Dermis microvascular lymphatic vessel endothelial cell (primary cell): ENCODE data around the gene GPR89A. TPM values are rescaled to one million over a fixed set of nuclear protein-coding genes. Genes with fewer than 3 reads are reported as not detected.
"Not testable (repeated sequence)": the region's sequence is repeated elsewhere in the genome, so short reads cannot be mapped to it uniquely, and the experiment has no call there.

Experiments
- DNase-seq, 2 donors: peaks; one replicate each; pipeline versions ENCODE4 v3.0.0 to v3.0.0-alpha.2; 2010; ENCODE audit warnings: low read depth in 2 of 2
- total RNA-seq: library from RNA; depleted of rRNA; stranded (reverse); fragments of >200 nt; gene quantifications from 2 replicates; pipeline ENCODE4 v1.2.1, GENCODE V29; 2014

Gene GPR89A
- total RNA-seq, 1 donor from 2014 or later: 17.5 TPM

DNA sequence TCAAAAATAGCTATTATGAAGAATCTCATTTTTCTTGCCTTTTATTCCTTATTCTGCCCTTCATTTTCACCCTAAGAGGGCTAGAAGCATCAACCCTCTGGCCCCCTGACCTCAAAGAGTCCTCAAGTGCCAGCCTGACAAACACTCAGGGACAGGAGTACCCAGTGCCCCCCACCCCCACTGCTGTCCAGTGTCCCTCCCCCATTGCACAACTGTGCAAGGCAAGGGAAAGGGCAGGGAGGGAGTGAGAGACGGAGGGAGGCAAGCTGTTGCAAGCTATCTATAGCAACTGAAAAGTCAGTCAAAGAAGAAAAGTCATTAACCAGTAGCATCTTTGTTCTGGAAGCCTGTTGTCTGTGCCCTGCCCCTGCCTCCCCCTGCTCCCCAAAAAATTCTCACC, 78.3 kb downstream of the GPR89A start:
- DNase-seq: not testable (repeated sequence)

DNA sequence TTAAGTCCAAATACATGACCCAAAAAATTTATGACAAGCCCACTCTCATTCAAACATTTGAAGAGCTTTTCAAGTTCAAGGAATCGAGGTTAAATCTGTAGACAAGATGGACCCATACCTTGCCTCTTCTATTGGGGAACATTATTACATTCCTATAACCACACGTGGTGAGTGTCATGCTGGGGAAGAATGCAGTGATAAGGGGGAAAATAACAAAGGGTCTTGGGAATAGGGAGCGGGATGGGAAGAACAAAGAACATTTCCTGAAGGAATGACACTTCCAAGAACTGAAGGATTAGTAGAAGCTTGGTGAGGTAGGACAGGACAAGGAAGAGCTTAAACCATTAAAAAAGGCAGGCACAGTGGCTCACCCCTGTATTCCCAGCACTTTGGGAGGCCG, 80.5 kb downstream of the GPR89A start:
- no peak for DNase-seq

DNA sequence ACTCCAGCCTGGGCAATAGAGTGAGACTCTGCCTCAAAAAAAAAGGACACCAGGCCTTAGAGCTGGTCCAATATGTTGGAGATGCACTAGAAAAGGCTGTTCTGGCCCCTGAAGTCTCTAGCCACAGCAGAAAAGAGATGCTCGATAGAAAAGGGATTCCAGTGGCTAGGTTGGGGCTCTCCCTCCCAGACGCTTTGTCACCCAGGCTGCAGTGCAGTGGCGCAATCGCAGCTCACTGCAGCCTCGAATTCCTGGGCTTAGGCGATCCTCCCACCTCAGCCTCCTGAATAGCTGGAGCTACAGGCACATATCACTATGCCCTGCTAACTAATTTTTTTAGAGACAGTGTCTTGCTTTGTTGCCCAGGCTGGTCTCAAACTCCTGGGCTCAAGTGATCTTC, 81.1 kb downstream of the GPR89A start:
- no peak for DNase-seq

DNA sequence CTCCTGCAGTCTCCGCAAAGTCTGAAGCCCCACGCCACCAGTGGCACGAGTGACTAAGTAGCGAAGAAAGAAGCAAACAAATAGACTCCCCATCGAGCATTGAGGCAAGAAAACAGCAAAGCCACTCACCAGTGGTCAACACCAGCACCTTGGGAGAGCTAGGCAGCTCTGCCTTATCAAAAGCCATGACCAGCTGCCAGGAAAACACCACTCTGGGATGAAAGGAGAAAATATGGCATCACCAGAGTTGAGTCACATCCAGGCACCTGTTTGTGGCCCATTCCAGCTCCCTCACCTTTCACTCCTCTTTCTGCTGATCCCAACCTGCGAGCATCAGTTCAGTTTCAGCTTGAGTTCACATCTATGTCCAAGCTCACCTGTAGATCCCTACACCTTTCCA, 82.1 kb downstream of the GPR89A start:
- DNase-seq: no peak

DNA sequence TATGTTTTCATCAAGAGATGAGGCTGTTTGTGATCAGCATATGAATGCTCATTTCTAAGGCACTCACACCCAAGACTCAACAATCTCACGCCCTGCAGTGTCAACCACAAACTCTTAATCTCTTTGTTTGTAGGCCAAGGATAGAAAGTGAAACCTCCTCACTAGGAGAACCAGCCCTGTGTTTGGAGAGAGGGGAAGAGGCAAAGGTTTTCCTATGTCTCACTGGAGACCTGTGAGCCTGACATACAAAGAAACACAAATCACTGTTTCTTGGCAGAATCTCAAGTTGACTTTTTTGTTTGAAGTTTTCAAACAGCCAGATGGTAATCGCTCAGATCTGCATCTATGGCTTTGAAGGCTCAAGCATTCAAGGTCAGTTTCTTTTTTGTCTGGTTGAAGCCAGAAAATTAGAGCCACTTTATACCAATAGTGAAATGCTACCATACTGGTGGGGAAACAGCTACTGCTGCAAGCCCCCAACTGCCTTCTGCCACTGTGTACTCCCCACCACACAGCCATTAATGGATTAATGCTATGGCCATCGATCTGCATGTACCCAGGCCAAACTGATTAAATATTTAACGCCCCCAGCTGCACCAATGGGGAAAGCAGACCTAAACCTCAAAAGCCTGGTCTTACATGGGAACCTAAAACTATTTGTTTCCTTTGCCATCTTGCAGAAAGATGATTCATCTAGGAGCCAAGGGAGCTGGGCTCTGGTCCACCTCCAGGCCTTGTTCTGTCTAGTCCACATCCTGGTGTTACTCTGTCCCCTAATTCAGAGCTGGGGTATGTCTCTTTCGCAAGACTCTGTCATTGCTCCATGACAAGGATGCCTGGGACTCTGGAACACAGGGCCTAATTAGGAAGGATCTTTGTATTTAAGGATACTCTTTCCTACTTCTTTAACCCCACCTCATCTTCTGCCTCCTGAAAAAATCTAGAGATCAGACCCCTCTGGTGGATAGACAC, 83.1 kb downstream of the GPR89A start:
- DNase-seq: peak in 1 of 2 donors; percentile 21

DNA sequence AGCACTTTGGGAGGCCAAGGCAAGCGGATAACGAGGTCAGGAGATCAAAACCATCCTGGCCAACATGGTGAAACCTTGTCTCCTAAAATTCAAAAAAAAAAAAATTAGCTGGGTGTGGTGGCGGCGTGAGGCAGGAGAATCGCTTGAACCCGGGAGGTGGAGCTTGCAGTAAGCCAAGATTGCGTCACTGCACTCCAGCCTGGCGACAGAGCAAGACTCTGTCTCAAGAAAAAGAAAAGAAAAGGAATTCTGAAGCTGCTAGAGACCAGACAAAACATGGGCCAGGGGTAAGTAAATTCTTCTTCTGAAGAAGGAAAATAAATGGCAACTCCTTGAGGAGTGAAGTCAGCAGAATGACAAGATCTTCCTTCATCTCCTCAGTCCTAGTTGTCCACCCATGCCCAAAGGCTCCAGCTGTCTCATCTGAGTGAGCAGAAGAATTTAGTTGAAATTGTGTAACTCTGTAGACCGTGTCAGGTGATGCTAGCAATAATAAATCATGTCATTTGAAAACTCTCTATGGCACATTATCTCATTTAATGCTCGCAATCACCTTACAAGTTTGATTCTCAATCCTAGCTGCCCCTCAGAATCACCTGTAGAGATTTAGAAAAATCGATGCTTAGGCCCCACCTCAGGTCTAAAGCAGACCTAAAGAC, 85.1 kb downstream of the GPR89A start:
- no peak for DNase-seq

DNA sequence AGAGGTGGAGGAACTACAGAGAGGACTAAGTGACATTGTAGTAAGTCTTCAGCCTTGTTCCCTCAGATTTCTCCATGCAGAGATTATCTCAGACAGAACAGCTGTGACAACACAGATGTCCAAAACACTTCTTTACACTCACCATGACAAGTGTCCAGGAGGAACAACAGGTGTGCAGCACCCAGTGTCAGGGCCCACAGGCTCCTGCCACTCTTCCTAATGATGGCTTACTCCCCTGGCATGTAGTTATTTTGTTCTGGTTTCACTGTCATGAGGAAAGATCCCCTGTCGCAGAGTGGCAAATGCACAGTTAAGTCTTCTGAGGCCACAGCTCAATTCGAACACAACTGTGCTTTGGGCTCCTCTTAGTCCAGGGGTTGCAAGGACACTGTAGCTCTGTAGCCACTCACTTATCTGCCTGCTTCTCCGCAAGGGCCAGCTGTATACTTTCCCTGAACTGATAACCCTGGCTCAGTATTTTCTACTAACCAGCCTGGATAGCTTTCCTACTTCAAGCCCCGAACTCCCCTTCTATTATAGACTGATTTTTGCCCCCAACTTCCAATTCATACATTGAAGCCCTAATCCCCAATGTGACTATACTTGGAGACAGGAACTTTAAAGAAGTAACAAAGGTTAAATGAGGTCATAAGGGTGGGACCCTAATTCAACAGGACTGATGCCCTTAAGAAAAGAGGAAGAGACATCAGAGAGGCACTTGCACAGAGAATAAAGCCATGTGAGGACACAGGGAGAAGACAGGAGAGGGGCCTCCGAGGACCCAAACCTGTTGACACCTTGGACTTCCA, 88.2 kb downstream of the GPR89A start:
- no peak for DNase-seq

DNA sequence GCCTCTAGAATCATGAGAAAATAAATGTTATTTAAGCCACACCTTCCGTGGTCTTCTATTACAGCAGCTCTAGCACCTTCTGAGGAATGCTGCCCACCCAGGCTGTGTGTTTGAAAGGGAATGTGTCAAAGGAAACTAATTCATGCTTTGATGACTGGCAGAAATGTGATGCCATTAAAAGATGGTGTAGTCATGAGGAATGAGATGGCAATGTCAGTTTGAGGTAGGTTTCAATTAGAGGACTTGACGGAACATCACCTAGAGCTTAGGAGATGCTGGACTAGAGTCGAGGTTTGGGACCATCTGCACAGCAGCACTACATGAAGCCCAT, 88.8 kb downstream of the GPR89A start:
- DNase-seq: no peak

DNA sequence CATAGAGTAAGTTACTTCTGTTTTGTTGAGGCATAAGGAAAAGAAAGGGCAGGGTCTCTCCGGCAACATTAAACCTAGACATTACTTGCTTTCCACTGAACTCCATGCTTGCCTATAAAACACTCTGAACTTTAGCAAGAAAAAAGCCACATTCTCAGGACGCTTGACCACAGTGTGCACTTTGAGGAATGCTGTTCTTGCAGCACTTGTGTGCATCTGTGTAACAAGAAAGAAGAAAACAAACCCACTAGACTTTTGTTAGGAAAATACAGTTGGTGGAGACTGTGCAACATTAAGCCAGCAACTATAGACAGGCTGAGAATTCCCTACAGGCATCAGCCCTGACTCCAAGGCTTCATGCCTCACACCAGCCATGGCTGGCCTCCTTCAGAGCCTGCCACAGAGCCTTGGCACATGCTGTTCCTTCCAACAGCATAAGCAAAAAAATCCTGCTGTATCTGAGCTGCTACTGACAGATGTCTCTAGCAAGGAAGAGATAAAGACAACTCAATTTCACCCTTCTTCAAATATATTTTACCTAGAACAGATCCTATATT, 93.6 kb downstream of the GPR89A start:
- DNase-seq: no peak

DNA sequence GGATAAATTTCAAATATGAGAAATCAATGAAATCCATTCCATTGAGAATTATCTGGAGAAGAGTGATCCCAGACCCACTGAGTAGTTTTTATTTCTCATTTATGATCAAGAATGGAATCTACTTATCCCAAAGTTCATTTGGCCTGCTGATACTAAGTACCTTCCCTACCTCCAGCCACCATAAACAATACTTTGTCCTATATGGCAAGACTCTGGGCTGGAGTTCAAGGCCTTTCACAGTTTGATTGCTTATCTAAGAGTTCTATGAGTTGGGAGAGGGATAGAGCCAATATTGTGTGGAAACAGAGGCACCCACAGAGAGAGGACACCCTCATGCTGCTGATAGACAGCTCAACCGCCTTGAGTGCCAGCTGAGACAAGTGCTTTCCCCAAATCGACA, 94.3 kb downstream of the GPR89A start:
- no peak for DNase-seq

DNA sequence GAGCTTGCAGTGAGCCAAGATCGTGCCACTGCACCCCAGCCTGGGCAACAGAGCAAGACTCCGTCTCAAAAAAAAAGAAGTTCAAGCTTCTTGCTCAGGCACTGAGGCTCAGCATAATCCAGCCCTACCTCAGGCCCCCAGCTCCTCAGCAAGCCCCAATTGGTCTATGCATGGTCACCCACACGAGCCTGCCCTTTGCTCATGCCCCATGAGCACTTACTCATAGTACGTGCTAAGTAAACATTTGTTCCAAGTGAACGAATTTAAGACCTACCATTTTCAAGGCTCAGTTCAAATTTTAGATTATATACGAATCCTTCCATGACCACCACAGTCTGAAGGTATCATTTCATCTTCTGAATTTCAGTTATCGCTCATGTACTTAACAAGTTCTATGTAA, 95.0 kb downstream of the GPR89A start:
- no peak for DNase-seq

DNA sequence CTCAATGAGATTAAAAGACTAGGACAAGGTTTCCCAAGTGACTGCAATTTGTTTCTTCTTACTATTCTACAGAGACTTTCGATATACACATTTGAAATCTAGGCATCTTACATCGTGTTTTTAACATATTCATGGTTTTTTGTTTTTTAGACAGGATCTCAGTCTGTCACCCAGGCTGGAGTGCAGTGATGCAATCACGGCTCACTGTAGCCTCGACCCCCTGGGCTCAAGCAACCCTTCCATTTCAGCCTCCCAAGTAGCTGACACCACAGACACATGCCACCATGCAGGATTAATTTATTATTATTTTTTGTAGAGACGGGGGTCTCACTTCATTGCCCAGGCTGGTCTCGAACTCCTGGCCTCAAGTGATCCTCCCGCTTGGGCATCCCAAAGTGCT, 97.8 kb downstream of the GPR89A start:
- DNase-seq: no peak

DNA sequence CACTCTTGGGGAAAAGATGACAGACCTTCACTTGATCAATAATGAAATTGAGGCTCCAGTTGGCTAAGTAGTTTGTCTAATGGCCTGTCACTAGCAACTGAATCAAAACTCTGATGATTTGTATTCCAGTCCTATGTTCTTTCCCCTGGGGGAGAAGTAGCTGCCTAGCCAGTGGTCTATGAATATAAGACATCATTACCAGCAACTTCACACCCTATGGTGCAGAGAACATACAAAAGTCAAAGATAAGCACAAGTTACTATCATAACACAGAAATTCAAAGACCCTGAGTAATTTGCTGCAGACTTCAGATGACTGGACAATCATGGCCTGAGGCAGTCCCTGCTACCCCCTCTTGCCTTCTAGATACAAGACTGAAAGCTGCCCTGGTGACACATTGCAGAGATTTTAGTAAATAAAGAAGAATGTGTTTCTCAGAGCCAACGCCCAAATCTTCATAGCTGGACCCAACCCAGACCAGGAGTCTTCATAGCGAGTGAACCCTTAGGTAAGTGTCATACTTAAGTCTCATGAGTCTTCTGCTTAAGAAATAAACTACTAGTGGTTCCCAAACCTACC, 98.4 kb downstream of the GPR89A start:
- DNase-seq: no peak

DNA sequence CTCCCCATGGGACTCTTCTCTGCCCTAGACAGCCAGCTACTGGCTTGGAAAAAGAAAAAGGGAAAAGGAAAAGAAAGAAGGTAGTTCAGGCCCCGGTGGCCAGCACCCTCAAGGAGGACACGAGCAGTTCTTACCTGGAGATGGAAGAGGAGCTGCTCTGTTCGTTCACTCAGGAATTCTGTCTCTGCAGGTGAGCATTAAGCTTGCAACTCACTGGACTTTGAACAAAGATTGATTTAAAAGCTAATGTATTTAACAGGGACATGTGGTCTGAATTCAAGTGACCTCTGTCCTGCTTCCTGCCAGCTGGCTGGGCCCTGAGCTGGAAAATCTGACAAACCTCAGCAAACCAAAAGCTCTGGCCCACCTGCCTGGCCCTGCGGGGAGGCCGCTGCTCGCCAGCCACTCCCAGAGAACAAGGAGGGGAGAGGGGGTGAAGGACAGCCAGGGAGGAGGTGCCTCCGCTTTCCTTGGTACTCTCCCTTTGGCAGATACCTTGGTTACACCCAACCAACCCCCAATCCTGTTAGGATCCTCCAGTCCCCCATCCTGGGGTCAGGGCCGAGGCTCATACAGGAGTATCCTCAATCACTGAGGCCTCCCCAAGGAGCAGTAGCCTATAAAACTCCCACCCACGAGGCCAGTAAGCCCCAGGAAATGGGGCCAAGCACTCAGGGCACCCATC, 99.5 kb downstream of the GPR89A start, which contains the start of gene PDZK1:
Gene PDZK1 (minus strand): TSS at position 186 of the 685 bp plus-strand sequence. CDS start 19,347 bp downstream, outside the sequence.
- no peak for DNase-seq

DNA sequence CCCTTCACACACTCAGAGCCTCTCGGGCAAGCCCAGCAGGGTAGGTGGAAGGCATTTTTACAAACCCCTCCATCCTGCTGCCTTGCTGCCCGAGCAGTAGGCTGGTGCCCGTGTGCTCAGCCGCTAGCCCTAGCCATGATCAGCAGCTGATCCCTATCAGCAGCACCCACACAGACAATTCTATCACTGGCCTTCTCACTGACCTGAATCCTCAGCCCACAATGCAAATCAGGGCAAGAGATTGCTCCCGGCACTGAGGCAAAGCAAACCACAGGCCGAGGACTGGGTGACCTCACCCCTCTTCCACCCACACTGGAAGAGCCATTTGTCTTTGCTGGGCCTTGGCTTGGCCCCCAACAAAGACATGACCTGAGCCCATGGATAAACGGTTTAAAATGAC, 100.3 kb downstream of the GPR89A start:
- no peak for DNase-seq

DNA sequence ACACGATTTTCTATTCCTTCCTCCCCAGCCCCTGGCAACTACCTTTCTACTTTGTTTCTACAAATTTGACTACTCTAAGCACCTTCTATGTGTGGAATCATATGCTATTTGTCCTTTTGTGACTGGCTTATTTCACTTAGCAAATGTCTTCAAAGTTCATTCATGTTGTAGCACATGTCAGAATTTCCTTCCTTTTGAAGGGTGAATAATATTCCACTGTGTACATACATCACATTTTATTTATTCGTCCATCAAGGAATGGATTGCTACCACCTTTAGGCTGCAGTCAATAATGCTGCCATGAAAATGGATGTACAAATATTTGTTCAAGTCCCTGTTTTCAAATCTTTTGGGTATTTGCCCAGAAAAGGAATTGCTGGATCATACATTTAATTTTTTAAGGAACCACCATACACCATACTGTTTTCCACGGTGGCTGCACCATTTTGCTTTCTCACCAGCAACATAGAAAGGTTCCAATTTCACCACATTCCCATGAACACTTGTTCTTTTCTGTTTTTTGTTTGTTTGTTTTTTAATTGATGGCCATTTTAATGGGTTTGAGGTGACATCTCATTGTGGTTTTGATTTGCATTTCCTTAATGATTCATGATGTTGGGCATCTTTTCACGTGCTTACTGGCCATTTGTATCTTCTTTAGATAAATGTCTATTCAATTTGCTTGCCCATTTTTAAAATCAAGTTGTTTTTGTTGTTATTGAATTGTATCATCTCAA, 102.7 kb downstream of the GPR89A start:
- DNase-seq: no peak

DNA sequence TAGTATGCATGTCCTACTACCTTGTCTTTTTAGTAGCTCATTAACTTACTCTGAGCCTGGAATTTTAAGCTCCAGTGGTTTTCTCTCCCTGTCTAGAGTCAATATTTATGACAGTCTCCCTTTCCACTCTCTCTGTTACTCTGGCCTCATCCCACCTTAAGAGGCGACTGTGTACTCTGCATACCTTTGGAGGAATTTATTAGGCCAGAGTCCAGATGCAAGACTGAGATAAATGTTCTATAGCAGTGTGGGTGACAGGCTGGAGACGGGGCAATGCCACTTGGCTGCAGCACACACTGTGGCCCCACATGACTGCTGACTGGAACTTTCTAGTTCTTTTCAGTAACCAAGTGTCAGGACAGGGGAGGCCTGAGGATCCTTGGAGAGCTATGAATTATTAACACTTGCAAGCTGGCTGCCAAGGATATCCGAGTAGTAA, 103.4 kb downstream of the GPR89A start:
- no peak for DNase-seq

DNA sequence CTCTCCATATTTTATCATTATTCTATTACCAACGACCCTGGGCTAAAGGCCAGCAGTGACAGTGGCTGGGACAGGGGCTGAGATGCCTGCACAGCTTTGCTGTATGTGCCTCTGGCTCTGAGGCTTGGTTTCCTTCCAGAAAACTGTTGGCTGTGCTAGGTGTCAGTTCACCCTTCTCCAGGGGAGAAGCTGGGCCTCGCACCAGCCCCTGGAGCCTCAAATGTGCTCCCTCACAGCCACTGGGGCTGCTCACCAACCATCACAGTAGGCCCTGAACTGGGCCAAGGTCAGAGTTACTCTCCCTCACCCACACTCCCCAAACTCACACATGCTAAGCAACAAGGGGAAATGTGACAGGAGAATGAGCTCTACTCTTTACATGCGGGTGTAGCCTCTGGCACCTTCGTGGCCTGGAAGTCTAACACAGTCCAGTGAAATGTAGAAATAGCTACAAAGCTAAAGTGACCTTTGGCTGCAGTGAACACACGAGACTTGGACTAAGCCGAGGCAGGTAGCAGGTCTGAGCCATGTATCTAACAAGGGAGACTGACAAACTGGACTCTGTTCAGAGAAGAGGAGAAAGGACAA, 106.8 kb downstream of the GPR89A start:
- no peak for DNase-seq

DNA sequence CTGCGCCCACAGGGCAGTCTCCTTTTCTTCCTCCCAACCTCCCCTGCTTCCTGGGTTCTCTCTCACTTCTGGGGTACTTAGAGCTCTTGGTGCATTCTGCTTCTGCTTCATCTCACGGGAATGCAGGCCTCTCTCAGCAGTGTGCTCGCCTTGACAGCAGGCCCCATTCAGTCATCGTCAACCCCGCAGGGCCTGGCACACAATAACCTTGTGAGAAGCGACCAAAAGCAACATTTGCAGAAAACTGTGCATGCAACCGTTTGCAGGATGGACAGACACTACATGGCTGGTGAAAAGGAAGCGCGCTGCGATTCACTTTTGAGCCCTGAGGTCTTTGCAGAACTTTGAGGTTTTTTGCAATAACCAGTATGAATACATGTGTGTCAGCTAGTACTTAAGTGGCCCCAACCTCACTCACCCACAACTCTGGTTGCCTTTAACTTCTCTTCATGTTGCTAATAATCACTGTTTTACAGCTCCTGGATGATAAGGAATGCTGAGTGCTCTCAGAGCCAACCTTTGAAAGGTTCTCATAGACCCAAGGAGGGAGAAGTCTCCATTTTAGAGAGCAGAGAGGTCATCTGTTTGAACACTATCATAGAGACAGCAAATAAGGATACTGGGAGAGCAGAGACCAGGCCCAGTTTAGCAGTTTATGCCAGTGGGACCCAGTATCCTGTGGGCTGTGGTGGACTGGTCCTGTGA, 109.0 kb downstream of the GPR89A start:
- no peak for DNase-seq
